OCI-LY7 (cell line): ENCODE data around the gene C1orf141. TPM values are rescaled to one million over a fixed set of nuclear protein-coding genes. Genes with fewer than 3 reads are reported as not detected.
"Not testable (repeated sequence)": the region's sequence is repeated elsewhere in the genome, so short reads cannot be mapped to it uniquely, and the experiment has no call there.

Source experiments
- BruUV-seq: library from RNA; stranded (reverse); fragments of 400-500 nt; replicated peaks from 2 replicates; lab custom pipeline; 2021; lab: Mats Ljungman, UMichigan
- CTCF ChIA-PET: fragments of 300-600 bp; sonication (Branson Sonifier 250); formaldehyde crosslinking; loops from one replicate; lab custom pipeline; 2022; ENCODE audit warnings: antibody characterized with exemption; ENCODE audit not compliant: unreplicated experiment; lab: Charles Lee
- POLR2A ChIA-PET: fragments of 300-600 bp; sonication (Branson Sonifier 250); formaldehyde crosslinking; loops from one replicate; lab custom pipeline; 2022; ENCODE audit warnings: antibody characterized with exemption; lab: Charles Lee
- DNase-seq: peaks from one replicate; pipeline ENCODE4 v3.0.0-alpha.2; 2015; ENCODE audit warnings: low spot score
- H2AFZ ChIP-seq: fragments of 200-600 bp; sonication (generic), shearing (Covaris generic); 2 replicates; pipeline ENCODE4 v1.6.1; 2014; ENCODE audit warnings: mild to moderate bottlenecking, antibody characterized with exemption, low read length, moderate library complexity
- H3K27ac ChIP-seq: fragments of 200-600 bp; sonication (generic); 2 replicates; pipeline ENCODE4 v1.5.1; 2014; ENCODE audit warnings: mixed run types, low read depth, mild to moderate bottlenecking, moderate library complexity, low read length, inconsistent platforms; ENCODE audit not compliant: poor library complexity, severe bottlenecking
- H3K36me3 ChIP-seq: fragments of 200-600 bp; sonication (generic); 2 replicates; pipeline ENCODE4 v1.6.1; 2014; ENCODE audit warnings: mild to moderate bottlenecking, antibody characterized with exemption, low read length, moderate library complexity, mixed read lengths; ENCODE audit not compliant: insufficient read depth
- H3K4me1 ChIP-seq: fragments of 200-600 bp; sonication (generic); 2 replicates; pipeline ENCODE4 v1.5.1; 2014; ENCODE audit warnings: mild to moderate bottlenecking, low read length; ENCODE audit not compliant: insufficient read depth, poor library complexity, severe bottlenecking
- H3K4me2 ChIP-seq: fragments of 200-600 bp; sonication (generic); 2 replicates; pipeline ENCODE4 v1.6.1; 2014; ENCODE audit warnings: mild to moderate bottlenecking, low read length
- H3K4me3 ChIP-seq: fragments of 200-600 bp; sonication (generic); 2 replicates; pipeline ENCODE4 v1.5.1; 2014; ENCODE audit warnings: mild to moderate bottlenecking, low read depth, low read length; ENCODE audit not compliant: poor library complexity, severe bottlenecking
- H3K79me2 ChIP-seq: fragments of 200-600 bp; sonication (generic); 2 replicates; pipeline ENCODE4 v1.6.1; 2016; ENCODE audit warnings: low read depth, mild to moderate bottlenecking, low read length, moderate library complexity, mixed read lengths; ENCODE audit not compliant: insufficient read depth
- H3K9me2 ChIP-seq: fragments of 200-600 bp; sonication (generic); 2 replicates; pipeline ENCODE4 v1.6.1; 2016; ENCODE audit warnings: mild to moderate bottlenecking, low read length, mixed read lengths; ENCODE audit not compliant: insufficient read depth
- H3K9me3 ChIP-seq: fragments of 200-600 bp; sonication (generic); 2 replicates; pipeline ENCODE4 v1.6.1; 2014; ENCODE audit warnings: mild to moderate bottlenecking, mixed run types, low read length, mixed read lengths
- H4K20me1 ChIP-seq: fragments of 200-600 bp; sonication (generic); 2 replicates; pipeline ENCODE4 v1.6.1; 2014; ENCODE audit warnings: mild to moderate bottlenecking, antibody characterized with exemption, low read length, moderate library complexity, mixed read lengths; ENCODE audit not compliant: insufficient read depth
- EZH2phosphoT487 ChIP-seq: fragments of 200-600 bp; sonication (generic); IDR thresholded peaks from 2 replicates; pipeline ENCODE4 v1.6.1; 2018; ENCODE audit warnings: low read depth, borderline replicate concordance, mild to moderate bottlenecking, mixed run types, antibody characterized with exemption, low read length, moderate library complexity, mixed read lengths
- intact Hi-C: fragments of 100-400 bp; cut with micrococcal nuclease; formaldehyde crosslinking; loops from one replicate; pipeline ENCODE4 v1.10.0; 2022; ENCODE audit not compliant: unreplicated experiment
- total RNA-seq, 2 experiments: library from RNA; depleted of rRNA in 1 of 2; stranded (reverse); fragments of >200 nt in 1 of 2; shearing (Covaris generic) in 1 of 2; gene quantifications; 2 replicates each; pipeline ENCODE4 v1.2.3, GENCODE V29; 2014 to 2022
- TF ChIP-seq, protein P1 (sequence below): fragments of 200-600 bp; sonication (generic); conservative IDR thresholded peaks from 2 replicates; pipeline ENCODE4 v1.5.1; 2014; ENCODE audit warnings: mild to moderate bottlenecking, antibody characterized with exemption, low read length, moderate library complexity, mixed read lengths

The C1orf141 gene
- total RNA-seq, 2 experiments from 2014 or later: not detected

DNA sequence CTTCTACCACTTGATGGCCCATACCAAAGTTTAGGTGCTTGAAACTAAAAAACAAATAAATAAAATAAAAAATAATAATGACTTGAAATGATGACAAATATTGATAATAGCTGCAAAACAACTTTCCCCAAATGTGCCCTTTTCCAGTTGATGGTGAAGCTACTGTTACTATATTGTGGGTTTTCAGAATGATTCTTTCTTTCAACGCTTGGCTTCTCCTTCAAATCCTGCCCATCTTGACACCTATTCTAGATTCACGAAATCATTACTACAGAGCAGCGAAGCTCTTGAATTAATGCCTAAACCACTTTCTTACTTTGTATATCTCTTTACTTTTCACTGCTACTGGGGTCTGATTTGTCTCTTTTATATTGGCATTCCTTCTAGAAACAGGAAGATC lies 9.2 kb upstream of the C1orf141 start:
- peaks cover 5% of the 10 kb centered on the region for H3K4me1 ChIP-seq
- ChIA-PET POLR2A (interaction anchor here (0.7 to 1.1 kb wide), 6 partner anchors 17 to 386 kb away, joined by 3 to 4 read pairs (median 3); no protein-coding TSS in a partner anchor), CTCF (interaction anchor here (0.5 to 1.1 kb wide), 2 partner anchors 148 to 429 kb away, joined by 5 to 19 read pairs; no protein-coding TSS in a partner anchor)
- H3K9me3 ChIP-seq: no peaks in the 10 kb centered on the region
- H2AFZ ChIP-seq: peak overlapping the region; percentile 52
- H3K79me2 ChIP-seq: no peaks in the 10 kb centered on the region
- H3K4me3 ChIP-seq: no peak overlapping the region
- no peak overlapping the region for H3K27ac ChIP-seq
- H3K9me2 ChIP-seq: no peaks in the 10 kb centered on the region
- no peaks in the 10 kb centered on the region for H3K36me3 ChIP-seq
- TF ChIP-seq, protein P1, sequence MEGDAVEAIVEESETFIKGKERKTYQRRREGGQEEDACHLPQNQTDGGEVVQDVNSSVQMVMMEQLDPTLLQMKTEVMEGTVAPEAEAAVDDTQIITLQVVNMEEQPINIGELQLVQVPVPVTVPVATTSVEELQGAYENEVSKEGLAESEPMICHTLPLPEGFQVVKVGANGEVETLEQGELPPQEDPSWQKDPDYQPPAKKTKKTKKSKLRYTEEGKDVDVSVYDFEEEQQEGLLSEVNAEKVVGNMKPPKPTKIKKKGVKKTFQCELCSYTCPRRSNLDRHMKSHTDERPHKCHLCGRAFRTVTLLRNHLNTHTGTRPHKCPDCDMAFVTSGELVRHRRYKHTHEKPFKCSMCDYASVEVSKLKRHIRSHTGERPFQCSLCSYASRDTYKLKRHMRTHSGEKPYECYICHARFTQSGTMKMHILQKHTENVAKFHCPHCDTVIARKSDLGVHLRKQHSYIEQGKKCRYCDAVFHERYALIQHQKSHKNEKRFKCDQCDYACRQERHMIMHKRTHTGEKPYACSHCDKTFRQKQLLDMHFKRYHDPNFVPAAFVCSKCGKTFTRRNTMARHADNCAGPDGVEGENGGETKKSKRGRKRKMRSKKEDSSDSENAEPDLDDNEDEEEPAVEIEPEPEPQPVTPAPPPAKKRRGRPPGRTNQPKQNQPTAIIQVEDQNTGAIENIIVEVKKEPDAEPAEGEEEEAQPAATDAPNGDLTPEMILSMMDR: no peak
- no peaks in the 10 kb centered on the region for H4K20me1 ChIP-seq
- intact Hi-C loops: no loop called here
- DNase-seq: no peak
- BruUV-seq: no TSS peak
- no peak overlapping the region for H3K4me2 ChIP-seq

DNA sequence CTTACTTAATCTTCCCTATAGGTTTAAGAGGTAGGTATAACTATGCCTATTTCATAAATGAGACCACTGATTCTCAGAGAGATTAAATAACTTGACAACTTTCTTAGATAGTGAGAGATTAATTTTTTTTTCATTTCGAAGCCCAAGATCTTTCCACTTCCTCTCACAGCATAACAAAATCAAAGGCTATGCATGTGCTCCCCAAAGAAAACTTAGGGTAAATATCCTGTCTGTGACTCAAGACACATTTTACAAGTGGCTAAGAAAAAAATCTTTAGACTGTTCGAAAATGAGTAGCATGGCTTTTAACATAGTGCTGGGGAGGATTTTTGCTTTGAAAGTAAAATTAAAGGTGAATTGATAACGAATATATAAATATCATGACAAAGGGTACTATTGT lies 8.2 kb upstream of the C1orf141 start:
- Histone ChIP-seq H3K79me2 (no peaks in the 10 kb centered on the region), H4K20me1 (no peaks in the 10 kb centered on the region), H3K9me3 (no peaks in the 10 kb centered on the region), H3K9me2 (no peaks in the 10 kb centered on the region), H3K4me2 (no peak overlapping the region), H3K4me3 (no peak overlapping the region), H2AFZ (no peak overlapping the region), H3K27ac (no peak overlapping the region), H3K4me1 (no peaks in the 10 kb centered on the region), H3K36me3 (no peaks in the 10 kb centered on the region)
- no peak for DNase-seq
- TF ChIP-seq, protein P1: no peak
- no peak for TF ChIP-seq EZH2phosphoT487
- no TSS peak for BruUV-seq
- CTCF ChIA-PET: no interaction called here
- POLR2A ChIA-PET: no interaction called here
- intact Hi-C loops: no loop called here

DNA sequence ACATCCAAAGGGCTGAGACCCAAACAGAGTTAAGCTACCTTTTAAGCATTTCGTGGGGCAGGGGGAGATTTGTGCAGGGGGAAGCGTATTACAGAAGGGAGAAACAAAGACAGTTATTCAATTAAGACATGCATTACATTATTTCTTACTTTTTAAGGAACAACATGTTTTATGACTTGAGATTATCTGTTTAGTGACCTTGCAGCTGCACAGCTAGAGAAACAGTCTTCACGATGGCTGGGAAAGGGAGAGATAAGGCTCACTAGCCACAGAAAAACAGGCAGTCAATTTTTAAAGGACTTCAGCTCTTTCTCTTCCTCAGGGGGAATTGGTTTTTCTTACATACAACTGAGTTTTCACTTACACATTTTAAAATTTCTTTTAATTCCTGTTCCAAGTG lies 7.1 kb upstream of the C1orf141 start:
- H3K79me2 ChIP-seq, DNase-seq, H3K4me2 ChIP-seq, H3K27ac ChIP-seq, H3K9me2 ChIP-seq, H2AFZ ChIP-seq, H3K9me3 ChIP-seq, H3K4me3 ChIP-seq, H3K36me3 ChIP-seq, intact Hi-C loops, CTCF ChIA-PET, BruUV-seq, H4K20me1 ChIP-seq, H3K4me1 ChIP-seq: not testable (repeated sequence)
- POLR2A ChIA-PET: interaction anchor here (0.7 to 1.9 kb wide), 6 partner anchors 10 to 382 kb away, joined by 3 to 4 read pairs (median 3); no protein-coding TSS in a partner anchor
